Measurements from ENCODE around the gene MOGAT2.

MOGAT2 gene

DNA sequence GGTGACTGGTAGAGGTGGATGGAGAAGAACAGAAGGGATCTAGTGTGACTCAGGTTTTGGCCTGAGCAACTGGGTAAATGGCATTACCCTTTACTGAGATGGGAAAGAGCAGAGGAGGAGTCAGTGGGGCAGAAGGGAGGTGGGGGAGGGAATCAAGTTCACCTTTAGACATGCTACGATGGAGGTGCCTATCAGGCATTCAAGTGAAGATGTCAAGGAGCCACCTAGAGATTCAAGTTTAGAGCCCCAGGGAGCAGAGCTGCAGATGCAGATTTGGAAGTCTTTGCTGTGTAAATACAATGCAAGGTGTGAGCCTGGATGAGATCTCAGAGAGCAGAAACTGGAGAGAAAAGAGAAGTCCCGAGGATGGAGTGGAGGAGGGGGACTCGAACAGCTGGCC, 979 bp upstream of the MOGAT2 start:
- Histone ChIP-seq H3K27me3 (replicated peaks; ENCODE audit: control insufficient read depth, insufficient read depth, low read length) (no peaks in the 10 kb centered on the region; the same call in 1 of the 2 replicates), H3K4me3 (replicated peaks; ENCODE audit: low read depth, low read length) (no peak overlapping the region), H3K36me3 (ENCODE audit: control insufficient read depth, insufficient read depth, low read length) (no peaks in the 10 kb centered on the region)
- DNase-seq (ENCODE audit: extremely low read depth, insufficient read length), result no peak
- TF ChIP-seq, protein P1, sequence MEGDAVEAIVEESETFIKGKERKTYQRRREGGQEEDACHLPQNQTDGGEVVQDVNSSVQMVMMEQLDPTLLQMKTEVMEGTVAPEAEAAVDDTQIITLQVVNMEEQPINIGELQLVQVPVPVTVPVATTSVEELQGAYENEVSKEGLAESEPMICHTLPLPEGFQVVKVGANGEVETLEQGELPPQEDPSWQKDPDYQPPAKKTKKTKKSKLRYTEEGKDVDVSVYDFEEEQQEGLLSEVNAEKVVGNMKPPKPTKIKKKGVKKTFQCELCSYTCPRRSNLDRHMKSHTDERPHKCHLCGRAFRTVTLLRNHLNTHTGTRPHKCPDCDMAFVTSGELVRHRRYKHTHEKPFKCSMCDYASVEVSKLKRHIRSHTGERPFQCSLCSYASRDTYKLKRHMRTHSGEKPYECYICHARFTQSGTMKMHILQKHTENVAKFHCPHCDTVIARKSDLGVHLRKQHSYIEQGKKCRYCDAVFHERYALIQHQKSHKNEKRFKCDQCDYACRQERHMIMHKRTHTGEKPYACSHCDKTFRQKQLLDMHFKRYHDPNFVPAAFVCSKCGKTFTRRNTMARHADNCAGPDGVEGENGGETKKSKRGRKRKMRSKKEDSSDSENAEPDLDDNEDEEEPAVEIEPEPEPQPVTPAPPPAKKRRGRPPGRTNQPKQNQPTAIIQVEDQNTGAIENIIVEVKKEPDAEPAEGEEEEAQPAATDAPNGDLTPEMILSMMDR (IDR thresholded peaks at IDR 0.05; ENCODE audit: insufficient read depth, low read length, poor library complexity, severe bottlenecking), result no peak

DNA sequence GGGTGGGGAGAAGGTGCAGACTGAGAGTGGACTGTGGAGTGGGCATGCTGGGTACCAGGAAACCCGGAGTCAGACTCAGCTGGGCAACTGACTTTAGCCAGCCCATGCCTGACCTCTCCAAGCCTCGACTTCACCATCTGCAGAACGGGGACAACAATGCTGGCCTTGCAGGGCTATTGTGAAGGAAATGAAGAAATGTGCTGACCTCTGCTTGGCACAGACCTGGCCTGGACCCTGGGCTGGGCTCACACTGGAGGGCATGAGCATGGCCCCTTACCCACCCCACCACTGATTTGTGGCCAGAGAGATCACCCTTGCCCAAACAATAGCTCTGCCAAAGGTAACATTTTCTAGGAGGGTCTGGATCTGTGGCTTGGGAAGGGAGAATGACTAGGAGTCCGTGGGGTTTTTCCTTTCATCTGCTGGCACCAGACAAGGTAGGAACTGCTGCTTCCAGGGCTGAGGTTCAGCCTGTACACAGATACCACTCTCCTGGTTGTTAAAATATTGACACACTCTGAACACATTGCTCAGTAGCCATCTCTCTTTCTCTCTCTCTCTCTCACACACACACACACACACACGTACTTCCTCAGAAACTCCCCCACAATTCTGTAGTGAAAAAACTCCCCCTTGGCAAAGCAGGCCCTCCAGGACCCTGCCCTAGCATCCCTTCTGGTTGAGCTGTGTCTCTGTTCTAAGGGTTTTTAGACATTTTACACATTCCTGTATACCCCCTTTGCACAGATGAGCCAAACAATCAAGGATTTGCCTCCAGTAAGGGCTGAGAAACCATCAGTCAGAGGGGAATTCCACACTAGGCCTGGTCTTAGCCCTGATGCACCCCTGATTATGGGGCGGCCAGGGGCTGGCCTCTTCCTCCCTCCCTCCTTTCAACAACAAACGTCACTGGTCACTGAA, 1.0 kb downstream of the MOGAT2 start:
- TF ChIP-seq, protein P1 (IDR thresholded peaks at IDR 0.05; ENCODE audit: insufficient read depth, low read length, poor library complexity, severe bottlenecking), result no peak
- DNase-seq (ENCODE audit: extremely low read depth, insufficient read length), result peak; percentile 55
- no peaks in the 10 kb centered on the region for H3K36me3 ChIP-seq (ENCODE audit: control insufficient read depth, insufficient read depth, low read length)

GRCh38 chr11:75719340-75720239, 2.0 kb downstream of the MOGAT2 start:
- TF ChIP-seq, protein P1 (IDR thresholded peaks at IDR 0.05; ENCODE audit: insufficient read depth, low read length, poor library complexity, severe bottlenecking), result no peak
- Histone ChIP-seq H3K27me3 (replicated peaks; ENCODE audit: control insufficient read depth, insufficient read depth, low read length) (no peaks in the 10 kb centered on the region; the same call in 1 of the 2 replicates), H3K36me3 (ENCODE audit: control insufficient read depth, insufficient read depth, low read length) (no peaks in the 10 kb centered on the region), H3K4me3 (replicated peaks; ENCODE audit: low read depth, low read length) (no peak overlapping the region)
- DNase-seq (ENCODE audit: extremely low read depth, insufficient read length), result no peak

More for the DNA sequence above, 1.0 kb downstream of the MOGAT2 start:
- no peak overlapping the region for H3K4me3 ChIP-seq (replicated peaks; ENCODE audit: low read depth, low read length)
- H3K27me3 ChIP-seq (replicated peaks; ENCODE audit: control insufficient read depth, insufficient read depth, low read length), result no peaks in the 10 kb centered on the region; the same call in 1 of the 2 replicates

- no peaks in the 10 kb centered on the region; the same call in 1 of the 2 replicates for H3K27me3 ChIP-seq (replicated peaks; ENCODE audit: control insufficient read depth, insufficient read depth, low read length)
These were observed 3.0 kb downstream of the MOGAT2 start for GRCh38 chr11:75720639-75721038.

More at GRCh38 chr11:75720639-75721038, 3.0 kb downstream of the MOGAT2 start:
- Histone ChIP-seq H3K4me3 (replicated peaks; ENCODE audit: low read depth, low read length) (no peak overlapping the region), H3K36me3 (ENCODE audit: control insufficient read depth, insufficient read depth, low read length) (no peaks in the 10 kb centered on the region)
- DNase-seq (ENCODE audit: extremely low read depth, insufficient read length), result no peak
- TF ChIP-seq, protein P1 (IDR thresholded peaks at IDR 0.05; ENCODE audit: insufficient read depth, low read length, poor library complexity, severe bottlenecking), result no peak
